Activated CD4-positive, alpha-beta T cell treated with anti-CD3 and anti-CD28 coated beads for 36 hours (primary cell): ENCODE data around the gene ARHGAP29. TPM values are rescaled to one million over a fixed set of nuclear protein-coding genes. Genes with fewer than 3 reads are reported as not detected.

Experiments
- ATAC-seq: fragments of 200-7000 bp; cut with Tn5 transposase; one replicate; pipeline ENCODE4 v1.10.0; 2021; ENCODE audit warnings: mild to moderate bottlenecking, moderate library complexity
- CTCF ChIA-PET: fragments of 350-600 bp; sonication (Branson Sonifier 250); formaldehyde crosslinking; loops from one replicate; lab custom pipeline; 2021; ENCODE audit warnings: antibody characterized with exemption; lab: Charles Lee
- POLR2A ChIA-PET: fragments of 350-600 bp; sonication (Branson Sonifier 250); formaldehyde crosslinking; loops from one replicate; lab custom pipeline; 2021; ENCODE audit warnings: antibody characterized with exemption, inconsistent platforms; lab: Charles Lee
- DNase-seq: peaks from one replicate; pipeline ENCODE4 v3.0.0-alpha.2; 2020
- H3K27ac Mint-ChIP-seq: one replicate; pipeline ENCODE4 v1.8.0; 2021; ENCODE audit warnings: mixed read lengths
- H3K27me3 Mint-ChIP-seq: one replicate; pipeline ENCODE4 v1.8.0; 2021; ENCODE audit warnings: mixed read lengths
- H3K36me3 Mint-ChIP-seq: one replicate; pipeline ENCODE4 v1.8.0; 2021; ENCODE audit warnings: low read depth, mixed read lengths
- H3K4me1 Mint-ChIP-seq: one replicate; pipeline ENCODE4 v1.8.0; 2021; ENCODE audit warnings: mixed read lengths
- H3K4me3 Mint-ChIP-seq: one replicate; pipeline ENCODE4 v1.8.0; 2021; ENCODE audit warnings: mild to moderate bottlenecking, moderate library complexity, mixed read lengths
- H3K9me3 Mint-ChIP-seq: one replicate; pipeline ENCODE4 v1.8.0; 2021; ENCODE audit warnings: low read depth, mixed read lengths
- intact Hi-C, 2 experiments: fragments of 100-400 bp; cut with DNase I in 1 of 2; cut with micrococcal nuclease in 1 of 2; formaldehyde crosslinking; loops; one replicate each; pipeline versions ENCODE4 v1.14.2 to v1.15.1; 2022 to 2024; cut with DNase I, micrococcal nuclease
- total RNA-seq, 2 experiments: library from RNA; stranded (reverse); gene quantifications; one replicate each; pipeline ENCODE4 v1.2.3, GENCODE V29; 2021

The ARHGAP29 gene
- total RNA-seq, 2 experiments from 2014 or later, result 0.21 to 0.23 TPM

- Mint-ChIP-seq H3K4me1 (peaks cover 11% of the 10 kb centered on the region), H3K27ac (no peak overlapping the region), H3K4me3 (no peak overlapping the region), H3K9me3 (no peaks in the 10 kb centered on the region), H3K36me3 (no peaks in the 10 kb centered on the region), H3K27me3 (peaks cover 41% of the 10 kb centered on the region)
- ChIA-PET CTCF (interaction anchor here (1.0 kb wide), 1 partner anchor 17 kb away, joined by 3 read pairs; no protein-coding TSS in a partner anchor), POLR2A (no interaction called here)
- DNase-seq (no peak), ATAC-seq (no peak)
- intact Hi-C loops, result loop anchor here in 1 of 2 experiments (10.0 kb wide), 1 partner anchor 167 kb away; no protein-coding TSS in a partner anchor
Observed at GRCh38 chr1:94231746-94232145, 5.6 kb downstream of the ARHGAP29 start.

GRCh38 chr1:94230920-94231319 lies 6.5 kb downstream of the ARHGAP29 start:
- Mint-ChIP-seq H3K27ac (no peak overlapping the region), H3K27me3 (peaks cover 33% of the 10 kb centered on the region), H3K36me3 (no peaks in the 10 kb centered on the region), H3K4me1 (peaks cover 4% of the 10 kb centered on the region), H3K4me3 (no peak overlapping the region), H3K9me3 (no peaks in the 10 kb centered on the region)
- intact Hi-C loops, result loop anchor here in 1 of 2 experiments (10.0 kb wide), 1 partner anchor 166 kb away; no protein-coding TSS in a partner anchor
- CTCF ChIA-PET, result no interaction called here
- POLR2A ChIA-PET, result no interaction called here
- DNase-seq (no peak), ATAC-seq (no peak)

- DNase-seq (no peak), ATAC-seq (no peak)
- intact Hi-C loops, result no loop called here
- Mint-ChIP-seq H3K9me3 (no peaks in the 10 kb centered on the region), H3K27ac (no peak overlapping the region), H3K36me3 (no peaks in the 10 kb centered on the region), H3K27me3 (peaks cover 17% of the 10 kb centered on the region), H3K4me1 (no peaks in the 10 kb centered on the region), H3K4me3 (no peak overlapping the region)
- ChIA-PET POLR2A (no interaction called here), CTCF (interaction anchor here (1.1 kb wide), 1 partner anchor 11 kb away, joined by 5 read pairs; no protein-coding TSS in a partner anchor)
Observed at GRCh38 chr1:94228640-94229375, 8.6 kb downstream of the ARHGAP29 start.

- no peak overlapping the region for H3K4me3 Mint-ChIP-seq
- H3K4me1 Mint-ChIP-seq, result no peaks in the 10 kb centered on the region
- ATAC-seq, result no peak
- no peak overlapping the region for H3K27ac Mint-ChIP-seq
- H3K27me3 Mint-ChIP-seq, result peaks cover 11% of the 10 kb centered on the region
- DNase-seq, result no peak
- no peaks in the 10 kb centered on the region for H3K36me3 Mint-ChIP-seq
- intact Hi-C loops, result no loop called here
- H3K9me3 Mint-ChIP-seq, result no peaks in the 10 kb centered on the region
- ChIA-PET POLR2A (no interaction called here), CTCF (interaction anchor here (2.0 kb wide), 1 partner anchor 107 kb away, joined by 6 read pairs; no protein-coding TSS in a partner anchor)
Observed at GRCh38 chr1:94227624-94228023, 9.8 kb downstream of the ARHGAP29 start.

GRCh38 chr1:94225845-94226244 lies 11.5 kb downstream of the ARHGAP29 start:
- POLR2A ChIA-PET, result no interaction called here

GRCh38 chr1:94218332-94218731 lies 19.1 kb downstream of the ARHGAP29 start:
- Mint-ChIP-seq H3K9me3 (no peaks in the 10 kb centered on the region), H3K4me3 (no peak overlapping the region), H3K4me1 (no peaks in the 10 kb centered on the region), H3K36me3 (no peaks in the 10 kb centered on the region), H3K27me3 (peaks cover 17% of the 10 kb centered on the region), H3K27ac (no peak overlapping the region)
- ChIA-PET POLR2A (no interaction called here), CTCF (interaction anchor here (1.4 kb wide), 1 partner anchor 10 kb away, joined by 5 read pairs; no protein-coding TSS in a partner anchor)
- intact Hi-C loops, result no loop called here
- DNase-seq (no peak), ATAC-seq (no peak)

More at GRCh38 chr1:94225845-94226244, 11.5 kb downstream of the ARHGAP29 start:
- DNase-seq (no peak), ATAC-seq (no peak)
- H3K36me3 Mint-ChIP-seq, result no peaks in the 10 kb centered on the region
- H3K9me3 Mint-ChIP-seq, result no peaks in the 10 kb centered on the region
- H3K27ac Mint-ChIP-seq, result no peak overlapping the region
- CTCF ChIA-PET, result interaction anchor here (0.6 to 2.0 kb wide), 4 partner anchors 12 to 109 kb away, joined by 3 to 6 read pairs (median 3); no protein-coding TSS in a partner anchor
- intact Hi-C loops, result no loop called here
- H3K27me3 Mint-ChIP-seq, result peaks cover 6% of the 10 kb centered on the region
- no peak overlapping the region for H3K4me3 Mint-ChIP-seq
- H3K4me1 Mint-ChIP-seq, result no peaks in the 10 kb centered on the region

GRCh38 chr1:94215955-94216354 lies 21.4 kb downstream of the ARHGAP29 start:
- no peak overlapping the region for H3K27ac Mint-ChIP-seq
- H3K36me3 Mint-ChIP-seq, result no peaks in the 10 kb centered on the region
- H3K27me3 Mint-ChIP-seq, result peaks cover 13% of the 10 kb centered on the region
- no peak for DNase-seq
- H3K4me1 Mint-ChIP-seq, result no peaks in the 10 kb centered on the region
- no peak for ATAC-seq
- POLR2A ChIA-PET, result no interaction called here
- intact Hi-C loops, result no loop called here
- CTCF ChIA-PET, result no interaction called here
- no peak overlapping the region for H3K4me3 Mint-ChIP-seq
- no peaks in the 10 kb centered on the region for H3K9me3 Mint-ChIP-seq

GRCh38 chr1:94209982-94210381 lies 27.4 kb downstream of the ARHGAP29 start:
- intact Hi-C loops, result no loop called here
- Mint-ChIP-seq H3K27ac (no peak overlapping the region), H3K9me3 (no peaks in the 10 kb centered on the region), H3K36me3 (no peaks in the 10 kb centered on the region), H3K4me3 (no peak overlapping the region), H3K4me1 (no peaks in the 10 kb centered on the region), H3K27me3 (no peaks in the 10 kb centered on the region)
- no peak for ATAC-seq
- ChIA-PET POLR2A (interaction anchor here (0.6 kb wide), 1 partner anchor 501 kb away, joined by 3 read pairs; no protein-coding TSS in a partner anchor), CTCF (interaction anchor here (0.7 kb wide), 1 partner anchor 36 kb away, joined by 4 read pairs; no protein-coding TSS in a partner anchor)
- no peak for DNase-seq

- H3K9me3 Mint-ChIP-seq, result no peaks in the 10 kb centered on the region
- no peak overlapping the region for H3K4me3 Mint-ChIP-seq
- no peaks in the 10 kb centered on the region for H3K4me1 Mint-ChIP-seq
- no peak for DNase-seq
- ChIA-PET POLR2A (no interaction called here), CTCF (interaction anchor here (0.7 to 1.0 kb wide), 2 partner anchors 24 to 37 kb away, joined by 3 to 4 read pairs; no protein-coding TSS in a partner anchor)
- no peaks in the 10 kb centered on the region for H3K36me3 Mint-ChIP-seq
- no peak overlapping the region for H3K27ac Mint-ChIP-seq
- no peak for ATAC-seq
- no peaks in the 10 kb centered on the region for H3K27me3 Mint-ChIP-seq
- intact Hi-C loops, result no loop called here
Observed at GRCh38 chr1:94209425-94209824, 28.0 kb downstream of the ARHGAP29 start.

- CTCF ChIA-PET, result no interaction called here
- H3K4me3 Mint-ChIP-seq, result no peak overlapping the region
- H3K4me1 Mint-ChIP-seq, result no peaks in the 10 kb centered on the region
Observed at GRCh38 chr1:94207695-94208094, 29.7 kb downstream of the ARHGAP29 start.

GRCh38 chr1:94205639-94206038 lies 31.7 kb downstream of the ARHGAP29 start:
- ChIA-PET CTCF (interaction anchor here (1.0 kb wide), 1 partner anchor 19 kb away, joined by 3 read pairs; no protein-coding TSS in a partner anchor), POLR2A (no interaction called here)
- ATAC-seq (no peak), DNase-seq (no peak)
- H3K4me3 Mint-ChIP-seq, result no peak overlapping the region
- H3K27me3 Mint-ChIP-seq, result no peaks in the 10 kb centered on the region
- no peaks in the 10 kb centered on the region for H3K4me1 Mint-ChIP-seq
- no peaks in the 10 kb centered on the region for H3K36me3 Mint-ChIP-seq
- intact Hi-C loops, result no loop called here
- H3K9me3 Mint-ChIP-seq, result no peaks in the 10 kb centered on the region
- H3K27ac Mint-ChIP-seq, result no peak overlapping the region

More at GRCh38 chr1:94207695-94208094, 29.7 kb downstream of the ARHGAP29 start:
- H3K27ac Mint-ChIP-seq, result no peak overlapping the region
- POLR2A ChIA-PET, result no interaction called here
- H3K27me3 Mint-ChIP-seq, result no peaks in the 10 kb centered on the region
- intact Hi-C loops, result no loop called here
- no peak for DNase-seq
- no peak for ATAC-seq
- no peaks in the 10 kb centered on the region for H3K9me3 Mint-ChIP-seq
- no peaks in the 10 kb centered on the region for H3K36me3 Mint-ChIP-seq
